Muscle of leg (tissue), 11 donors: Measurements from ENCODE around the gene FAM98A. TPM values are rescaled to one million over a fixed set of nuclear protein-coding genes. Genes with fewer than 3 reads are reported as not detected.
A peak's percentile ranks its signal among the peaks of the same experiment; 100 is the strongest.

Experiments used
- DNase-seq: peaks from one replicate; pipeline ENCODE4 v3.0.0; 2013
- H3K27ac ChIP-seq: one replicate; pipeline ENCODE4 v1.5.1; 2013; ENCODE audit warnings: mild to moderate bottlenecking, low read length, control low read depth
- H3K27me3 ChIP-seq: one replicate; pipeline ENCODE4 v1.6.1; 2013; ENCODE audit warnings: low read length; ENCODE audit not compliant: control insufficient read depth, insufficient read depth
- H3K36me3 ChIP-seq: one replicate; pipeline ENCODE4 v1.6.1; 2013; ENCODE audit warnings: low read length; ENCODE audit not compliant: control insufficient read depth, insufficient read depth
- H3K4me1 ChIP-seq: one replicate; pipeline ENCODE4 v1.6.1; 2013; ENCODE audit warnings: low read length; ENCODE audit not compliant: control insufficient read depth, insufficient read depth
- H3K4me3 ChIP-seq: one replicate; pipeline ENCODE4 v1.5.1; 2013; ENCODE audit warnings: low read length, control low read depth
- H3K9me3 ChIP-seq: replicated peaks from 2 replicates; pipeline ENCODE4 v1.6.1; 2013; ENCODE audit warnings: low read depth, low read length; ENCODE audit not compliant: control insufficient read depth
- WGBS: methylation state at CpG from one replicate; pipeline ENCODE4 v1.1.5; 2013; ENCODE audit warnings: missing lambda C conversion rate; ENCODE audit not compliant: insufficient coverage; 5-methylcytosine and 5-hydroxymethylcytosine counted together
- polyA plus RNA-seq, 8 donors: library from polyadenylated mRNA; unstranded; fragments of 120-200 nt; gene quantifications; one replicate each; pipeline versions ENCODE4 v1.2.1 to v1.2.3, GENCODE V29; 2013; ENCODE audit warnings: inconsistent platforms in 1 of 8, low replicate concordance in 1 of 8; ENCODE audit not compliant: insufficient read length in 8 of 8, insufficient read depth in 1 of 8
- total RNA-seq: library from RNA; stranded (reverse); fragments of 120-200 nt; gene quantifications from one replicate; pipeline ENCODE4 v1.2.4, GENCODE V29; 2013

Gene FAM98A
- total and polyA plus RNA-seq, 9 donors: 22.2 to 43.2 (median 35.7) TPM

DNA sequence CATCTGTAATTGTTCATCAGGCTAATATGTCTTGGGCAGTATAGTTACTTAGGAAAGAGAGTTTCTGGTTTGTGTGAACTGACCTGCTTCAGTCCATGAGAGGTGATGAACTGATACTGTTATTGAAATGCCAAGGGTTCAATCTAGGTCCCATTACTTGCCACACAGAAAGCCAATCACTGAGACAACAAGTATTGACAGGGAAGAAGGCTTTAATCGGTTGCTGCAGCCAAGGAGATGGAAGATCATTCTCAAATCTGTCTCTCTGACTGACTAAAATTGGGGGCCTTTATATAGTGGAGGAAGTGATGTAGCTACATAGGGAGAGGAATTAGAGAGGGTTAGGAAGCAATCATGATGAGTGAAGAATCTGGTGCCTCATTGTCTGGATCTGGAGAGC is 19.9 kb upstream of the FAM98A start:
- H3K9me3 ChIP-seq: no peaks in the 10 kb centered on the region
- no peak overlapping the region for H3K4me3 ChIP-seq
- DNase-seq: no peak

GRCh38 chr2:33617989-33618388 is 18.9 kb upstream of the FAM98A start:
- Histone ChIP-seq H3K36me3 (no peaks in the 10 kb centered on the region), H3K27me3 (no peaks in the 10 kb centered on the region), H3K4me1 (no peaks in the 10 kb centered on the region), H3K9me3 (no peaks in the 10 kb centered on the region), H3K27ac (no peak overlapping the region), H3K4me3 (no peak overlapping the region)
- no peak for DNase-seq
- WGBS: no CpG with 5 or more reads among the region's 1 CpG

More for the DNA sequence above, 19.9 kb upstream of the FAM98A start:
- Histone ChIP-seq H3K27ac (no peak overlapping the region), H3K36me3 (no peaks in the 10 kb centered on the region), H3K27me3 (no peaks in the 10 kb centered on the region), H3K4me1 (no peaks in the 10 kb centered on the region)
- WGBS: 80% methylated on average over 1 of the region's 1 CpG

- DNase-seq: no peak
- H3K36me3 ChIP-seq: no peaks in the 10 kb centered on the region
- no peaks in the 10 kb centered on the region for H3K9me3 ChIP-seq
- no peak overlapping the region for H3K27ac ChIP-seq
- WGBS: 92% methylated on average over 2 of the region's 2 CpGs
- H3K4me3 ChIP-seq: no peak overlapping the region
- no peaks in the 10 kb centered on the region for H3K4me1 ChIP-seq
- no peaks in the 10 kb centered on the region for H3K27me3 ChIP-seq
Observed at GRCh38 chr2:33617401-33617800, 18.3 kb upstream of the FAM98A start.

GRCh38 chr2:33616873-33617272 is 17.8 kb upstream of the FAM98A start:
- Histone ChIP-seq H3K36me3 (no peaks in the 10 kb centered on the region), H3K4me3 (no peak overlapping the region), H3K27ac (no peak overlapping the region), H3K27me3 (no peaks in the 10 kb centered on the region), H3K9me3 (no peaks in the 10 kb centered on the region), H3K4me1 (no peaks in the 10 kb centered on the region)
- DNase-seq: no peak
- 100% methylated on average over 1 of the region's 2 CpGs for WGBS

DNA sequence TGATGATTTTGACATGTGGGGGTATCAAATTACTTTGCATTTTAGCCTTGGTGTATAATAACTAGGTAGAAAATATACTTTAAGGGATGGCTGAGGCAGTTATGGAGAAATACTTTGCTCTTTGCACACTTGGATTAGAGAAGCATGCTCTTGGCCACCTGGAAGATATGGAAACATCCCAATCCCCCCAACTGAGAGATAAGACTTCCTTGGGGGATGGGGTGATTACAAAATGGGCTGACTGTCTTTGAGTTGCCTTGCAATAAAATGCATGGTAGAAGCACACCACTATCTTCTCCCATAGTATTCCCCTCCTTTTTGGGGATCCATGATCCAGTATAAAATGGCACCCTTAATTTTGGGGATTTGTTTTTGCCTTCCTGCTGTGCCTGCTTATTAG is 15.1 kb upstream of the FAM98A start:
- H3K27me3 ChIP-seq: no peaks in the 10 kb centered on the region
- no peak overlapping the region for H3K27ac ChIP-seq
- H3K36me3 ChIP-seq: no peaks in the 10 kb centered on the region
- DNase-seq: no peak
- H3K4me1 ChIP-seq: no peaks in the 10 kb centered on the region
- H3K4me3 ChIP-seq: no peak overlapping the region
- H3K9me3 ChIP-seq: no peaks in the 10 kb centered on the region

GRCh38 chr2:33607905-33608304 is 8.8 kb upstream of the FAM98A start:
- Histone ChIP-seq H3K4me3 (no peak overlapping the region), H3K9me3 (no peaks in the 10 kb centered on the region), H3K27ac (no peak overlapping the region), H3K36me3 (no peaks in the 10 kb centered on the region), H3K27me3 (no peaks in the 10 kb centered on the region), H3K4me1 (peaks cover 3% of the 10 kb centered on the region)
- DNase-seq: peak; percentile 77
- no CpG with 5 or more reads among the region's 2 CpGs for WGBS

DNA sequence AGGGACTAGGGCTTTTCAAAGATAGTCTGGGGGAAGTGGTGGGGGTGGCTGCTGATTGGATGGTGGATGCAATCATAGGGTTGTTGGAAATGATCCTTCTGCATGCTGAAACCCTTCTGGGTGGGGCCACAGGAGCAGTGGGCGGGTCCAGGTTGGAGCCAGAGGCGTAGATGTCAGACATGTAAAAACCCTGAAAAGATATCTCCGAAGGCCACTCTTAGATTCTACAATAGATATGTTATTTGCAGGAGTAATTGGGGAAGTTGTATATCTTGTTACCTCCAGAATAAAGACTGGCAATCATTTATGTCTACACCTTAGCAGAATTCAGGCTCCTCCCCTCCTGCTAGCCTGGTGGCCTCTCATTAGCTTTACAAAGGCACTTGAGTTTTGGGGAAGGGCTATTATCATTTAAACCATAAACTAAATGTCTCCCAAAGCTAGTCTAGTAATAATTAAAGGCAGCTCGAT is 8.2 kb upstream of the FAM98A start:
- no peak overlapping the region for H3K27ac ChIP-seq
- peaks cover 3% of the 10 kb centered on the region for H3K4me1 ChIP-seq
- H3K4me3 ChIP-seq: no peak overlapping the region
- no CpG with 5 or more reads among the region's 4 CpGs for WGBS
- H3K9me3 ChIP-seq: no peaks in the 10 kb centered on the region
- H3K27me3 ChIP-seq: no peaks in the 10 kb centered on the region
- no peaks in the 10 kb centered on the region for H3K36me3 ChIP-seq
- DNase-seq: no peak

DNA sequence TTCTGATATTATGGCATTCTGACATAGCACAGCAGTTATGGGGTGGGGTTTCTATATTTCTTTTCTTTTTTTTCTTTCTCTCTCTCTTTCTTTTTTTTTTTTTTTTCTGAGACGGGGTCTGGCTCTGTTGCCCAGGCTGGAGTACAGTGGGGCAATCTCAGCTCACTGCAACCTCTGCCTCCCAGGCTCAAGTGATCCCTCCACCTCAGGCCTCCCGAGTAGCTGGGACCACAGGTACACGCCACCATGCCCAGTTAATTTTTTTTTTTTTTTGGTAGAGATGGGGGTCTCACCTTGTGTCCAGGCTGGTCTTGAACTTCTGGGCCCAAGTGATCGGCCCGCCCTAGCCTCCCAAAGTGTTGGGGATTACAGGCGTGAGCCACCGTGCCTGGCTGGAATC is 7.5 kb upstream of the FAM98A start:
- Histone ChIP-seq H3K4me1 (peaks cover 3% of the 10 kb centered on the region), H3K9me3 (no peaks in the 10 kb centered on the region), H3K4me3 (no peak overlapping the region), H3K27me3 (no peaks in the 10 kb centered on the region), H3K36me3 (no peaks in the 10 kb centered on the region), H3K27ac (no peak overlapping the region)
- DNase-seq: no peak
- no CpG with 5 or more reads among the region's 7 CpGs for WGBS

- no CpG with 5 or more reads among the region's 4 CpGs for WGBS
- DNase-seq: no peak
Observed at GRCh38 chr2:33606100-33606499, 7.0 kb upstream of the FAM98A start.

GRCh38 chr2:33605056-33605455 is 6.0 kb upstream of the FAM98A start:
- 79% methylated on average over 5 of the region's 6 CpGs for WGBS
- Histone ChIP-seq H3K27me3 (no peaks in the 10 kb centered on the region), H3K4me1 (peaks cover 3% of the 10 kb centered on the region), H3K36me3 (no peaks in the 10 kb centered on the region), H3K4me3 (no peak overlapping the region), H3K9me3 (no peaks in the 10 kb centered on the region), H3K27ac (no peak overlapping the region)
- DNase-seq: no peak

More at GRCh38 chr2:33606100-33606499, 7.0 kb upstream of the FAM98A start:
- Histone ChIP-seq H3K36me3 (no peaks in the 10 kb centered on the region), H3K27ac (no peak overlapping the region), H3K27me3 (no peaks in the 10 kb centered on the region), H3K4me3 (no peak overlapping the region), H3K4me1 (peaks cover 3% of the 10 kb centered on the region), H3K9me3 (no peaks in the 10 kb centered on the region)

DNA sequence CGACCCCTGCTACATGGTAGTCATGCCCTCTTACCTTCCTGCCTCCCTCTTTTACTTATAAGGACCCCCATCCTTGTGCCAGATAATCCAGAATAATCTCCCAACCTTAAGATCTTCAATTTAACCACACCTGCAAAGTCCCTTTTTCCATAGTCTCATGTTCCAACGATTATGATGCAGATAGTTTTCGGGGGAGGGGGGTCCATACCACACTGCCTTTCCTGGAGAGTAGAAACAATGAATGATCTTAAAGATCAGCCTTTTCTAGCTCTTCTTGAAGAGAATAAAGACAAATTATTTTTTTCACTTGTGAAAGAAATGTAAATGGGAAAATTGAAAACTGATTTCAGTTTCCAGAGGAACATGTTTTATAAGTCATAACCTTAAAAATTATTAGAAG is 4.3 kb upstream of the FAM98A start:
- Histone ChIP-seq H3K4me3 (no peak overlapping the region), H3K9me3 (no peaks in the 10 kb centered on the region), H3K27me3 (no peaks in the 10 kb centered on the region), H3K36me3 (no peaks in the 10 kb centered on the region), H3K4me1 (peaks cover 3% of the 10 kb centered on the region), H3K27ac (no peak overlapping the region)
- DNase-seq: no peak
- 75% methylated on average over 1 of the region's 3 CpGs for WGBS
